ENCODE data around the gene TF. TPM values are rescaled to one million over a fixed set of nuclear protein-coding genes. Genes with fewer than 3 reads are reported as not detected.
A peak's percentile ranks its signal among the peaks of the same experiment; 100 is the strongest.

Gene TF
- polyA plus RNA-seq, 3 donors: 0.73 TPM; not detected in 2

- no peaks in the 10 kb centered on the region for H3K27me3 ChIP-seq (ENCODE audit: control insufficient read depth in 2 of 2, insufficient read depth in 2 of 2, low read length in 2 of 2)
- peaks cover 15 to 34% of the 10 kb centered on the region in 2 donors for H3K36me3 ChIP-seq (replicated peaks in 1 of 2; ENCODE audit: control insufficient read depth in 1 of 2, insufficient read depth in 2 of 2, low read length in 2 of 2)
- H3K4me3 ChIP-seq (replicated peaks in 1 of 3; ENCODE audit: low read depth in 2 of 3, low read length in 3 of 3): no peak overlapping the region
- WGBS (ENCODE audit: insufficient coverage): no CpG with 5 or more reads among the region's 1 CpG
- no peak for DNase-seq
- no peak overlapping the region for H2AFZ ChIP-seq (ENCODE audit: insufficient read depth, low read depth, low read length, poor library complexity, severe bottlenecking)
- H3K9me3 ChIP-seq (replicated peaks in 1 of 2; ENCODE audit: control insufficient read depth in 1 of 2, insufficient read depth in 1 of 2, low read length in 2 of 2): no peaks in the 10 kb centered on the region
- no peak for TF ChIP-seq CTCF (IDR thresholded peaks at IDR 0.05)
- H3K4me3 Mint-ChIP-seq: no peak overlapping the region
- no peaks in the 10 kb centered on the region for H3K4me1 ChIP-seq (ENCODE audit: control insufficient read depth in 1 of 2, insufficient read depth in 2 of 2, low read length in 2 of 2)
- peaks cover 23 to 29% of the 10 kb centered on the region in 2 donors for H3K36me3 Mint-ChIP-seq
- H3K27me3 Mint-ChIP-seq (ENCODE audit: low read depth in 3 of 3): peaks cover 0 to 11% (median 1%) of the 10 kb centered on the region in 3 donors
- no peaks in the 10 kb centered on the region for H3K9me3 Mint-ChIP-seq
- H3K27ac ChIP-seq (ENCODE audit: low read depth in 1 of 2, low read length in 2 of 2): no peak overlapping the region
- no peak overlapping the region for H3K9ac ChIP-seq (ENCODE audit: insufficient read depth, low read length, poor library complexity, severe bottlenecking)
- peak overlapping the region in 1 of 7 donors; percentile 24 for H3K27ac Mint-ChIP-seq
- no peaks in the 10 kb centered on the region for H4K20me1 ChIP-seq (ENCODE audit: insufficient read depth, low read length)
- no peaks in the 10 kb centered on the region for H3K79me2 ChIP-seq (ENCODE audit: insufficient read depth, low read length)
- intact Hi-C loops (cut with micrococcal nuclease): no loop called here
- H3K4me2 ChIP-seq (replicated peaks; ENCODE audit: extremely low read depth, low read length, poor library complexity, severe bottlenecking): no peak overlapping the region
- no peaks in the 10 kb centered on the region for H3K4me1 Mint-ChIP-seq
These were observed 80.9 kb downstream of the TF start for GRCh38 chr3:133827136-133827535.

GRCh38 chr3:133827684-133828083, 81.5 kb downstream of the TF start:
- H3K27me3 Mint-ChIP-seq (ENCODE audit: low read depth in 3 of 3): peaks cover 0 to 11% (median 1%) of the 10 kb centered on the region in 3 donors
- H3K27me3 ChIP-seq (ENCODE audit: control insufficient read depth in 2 of 2, insufficient read depth in 2 of 2, low read length in 2 of 2): no peaks in the 10 kb centered on the region
- no peak overlapping the region for H3K27ac ChIP-seq (ENCODE audit: low read depth in 1 of 2, low read length in 2 of 2)
- no peak overlapping the region for H3K4me3 Mint-ChIP-seq
- no peak for TF ChIP-seq CTCF (IDR thresholded peaks at IDR 0.05)
- no peak overlapping the region for H3K9ac ChIP-seq (ENCODE audit: insufficient read depth, low read length, poor library complexity, severe bottlenecking)
- H3K79me2 ChIP-seq (ENCODE audit: insufficient read depth, low read length): no peaks in the 10 kb centered on the region
- H3K4me3 ChIP-seq (replicated peaks in 1 of 3; ENCODE audit: low read depth in 2 of 3, low read length in 3 of 3): no peak overlapping the region
- DNase-seq: no peak
- peaks cover 10 to 28% of the 10 kb centered on the region in 2 donors for H3K36me3 ChIP-seq (replicated peaks in 1 of 2; ENCODE audit: control insufficient read depth in 1 of 2, insufficient read depth in 2 of 2, low read length in 2 of 2)
- no peaks in the 10 kb centered on the region for H3K9me3 Mint-ChIP-seq
- WGBS (ENCODE audit: insufficient coverage): no CpG with 5 or more reads among the region's 4 CpGs
- H4K20me1 ChIP-seq (ENCODE audit: insufficient read depth, low read length): no peaks in the 10 kb centered on the region
- intact Hi-C loops (cut with micrococcal nuclease): no loop called here
- no peak overlapping the region for H3K4me2 ChIP-seq (replicated peaks; ENCODE audit: extremely low read depth, low read length, poor library complexity, severe bottlenecking)
- H3K9me3 ChIP-seq (replicated peaks in 1 of 2; ENCODE audit: control insufficient read depth in 1 of 2, insufficient read depth in 1 of 2, low read length in 2 of 2): no peaks in the 10 kb centered on the region
- no peaks in the 10 kb centered on the region for H3K4me1 Mint-ChIP-seq
- peaks cover 18 to 23% of the 10 kb centered on the region in 2 donors for H3K36me3 Mint-ChIP-seq
- H3K27ac Mint-ChIP-seq: peak overlapping the region in 2 of 7 donors; percentile 24 to 60
- H2AFZ ChIP-seq (ENCODE audit: insufficient read depth, low read depth, low read length, poor library complexity, severe bottlenecking): no peak overlapping the region
- H3K4me1 ChIP-seq (ENCODE audit: control insufficient read depth in 1 of 2, insufficient read depth in 2 of 2, low read length in 2 of 2): no peaks in the 10 kb centered on the region

All from CD14-positive monocyte (primary cell).